H4 (cell line): ENCODE results near the gene TOR1AIP1. TPM values are rescaled to one million over a fixed set of nuclear protein-coding genes. Genes with fewer than 3 reads are reported as not detected.

Experiments used
- total RNA-seq: library from RNA; depleted of rRNA; stranded (reverse); fragments of >200 nt; shearing (Covaris generic); gene quantifications from 2 replicates; pipeline ENCODE4 v1.2.3, GENCODE V29; 2014; rRNA removed

TOR1AIP1 gene
- total RNA-seq, 1 experiment from 2014 or later = 38.6 TPM

Other genes starting within 250 kb of the TOR1AIP1 start
- gene FAM163A, start 139.0 kb upstream of the TOR1AIP1 start, total RNA-seq = not detected in 2 replicates
- 45.2 and 68.9 TPM in 2 replicates for gene TOR1AIP2, start 4.5 kb upstream of the TOR1AIP1 start, total RNA-seq
- 15.4 and 17.9 TPM in 2 replicates for gene CEP350, start 72.5 kb downstream of the TOR1AIP1 start, total RNA-seq